Ascending aorta (tissue), 2 donors: ENCODE data around the gene CALN1. TPM values are rescaled to one million over a fixed set of nuclear protein-coding genes. Genes with fewer than 3 reads are reported as not detected.

Experiments
- DNase-seq, 2 donors: peaks; one replicate each; pipeline ENCODE4 v3.0.0-alpha.2; 2019; ENCODE audit warnings: low spot score in 2 of 2
- H3K27ac ChIP-seq, 2 donors: fragments of 200-600 bp; sonication (generic); one replicate each; pipeline ENCODE4 v1.5.1; 2016 to 2017; ENCODE audit warnings: mild to moderate bottlenecking in 1 of 2
- H3K27me3 ChIP-seq: fragments of 200-600 bp; sonication (generic); one replicate; pipeline ENCODE4 v1.5.1; 2017
- H3K36me3 ChIP-seq, 2 donors: fragments of 200-600 bp; sonication (generic); one replicate each; pipeline ENCODE4 v1.5.1; 2016
- H3K4me1 ChIP-seq, 2 donors: fragments of 200-600 bp; sonication (generic); one replicate each; pipeline ENCODE4 v1.5.1; 2016 to 2017; ENCODE audit warnings: mild to moderate bottlenecking in 1 of 2
- H3K4me3 ChIP-seq, 2 donors: fragments of 200-600 bp; sonication (generic); one replicate each; pipeline ENCODE4 v1.5.1; 2016 to 2017; ENCODE audit warnings: mild to moderate bottlenecking in 1 of 2
- H3K9me3 ChIP-seq, 2 donors: fragments of 200-600 bp; sonication (generic); one replicate each; pipeline ENCODE4 v1.5.1; 2016
- CTCF ChIP-seq, 3 experiments: fragments of 200-600 bp in 2 of 3; fragments of 450-650 bp in 1 of 3; sonication (generic) in 2 of 3; IDR thresholded peaks; one replicate each; pipeline ENCODE4 v1.5.1; 2016 to 2019; ENCODE audit warnings: antibody characterized with exemption in 3 of 3, mild to moderate bottlenecking in 1 of 3, moderate library complexity in 1 of 3
- intact Hi-C: fragments of 100-400 bp; cut with DNase I; formaldehyde crosslinking; loops from one replicate; pipeline ENCODE4 v1.15.1; 2023
- total RNA-seq: library from RNA; depleted of rRNA; stranded (reverse); fragments of >200 nt; gene quantifications from one replicate; pipeline ENCODE4 v1.1.0, GENCODE V29; 2016

The CALN1 gene
- total RNA-seq, 1 donor from 2014 or later, result 1.2 TPM

- H3K27ac ChIP-seq, result no peak overlapping the region
- no peak overlapping the region for H3K4me3 ChIP-seq
- H3K9me3 ChIP-seq, result no peaks in the 10 kb centered on the region
- DNase-seq, result no peak
- intact Hi-C loops, result no loop called here
- no peak for TF ChIP-seq CTCF (IDR thresholded peaks at IDR 0.05)
- no peaks in the 10 kb centered on the region for H3K4me1 ChIP-seq
- no peaks in the 10 kb centered on the region for H3K27me3 ChIP-seq
- no peaks in the 10 kb centered on the region for H3K36me3 ChIP-seq
Observed at GRCh38 chr7:72307566-72307965, 104.6 kb downstream of the CALN1 start.

GRCh38 chr7:72298912-72299311, 113.2 kb downstream of the CALN1 start:
- no peak for DNase-seq
- no peak overlapping the region for H3K27ac ChIP-seq
- H3K4me1 ChIP-seq, result no peaks in the 10 kb centered on the region
- H3K27me3 ChIP-seq, result no peaks in the 10 kb centered on the region
- no peak for TF ChIP-seq CTCF (IDR thresholded peaks at IDR 0.05)
- H3K9me3 ChIP-seq, result no peaks in the 10 kb centered on the region
- H3K4me3 ChIP-seq, result no peak overlapping the region
- intact Hi-C loops, result no loop called here
- no peaks in the 10 kb centered on the region for H3K36me3 ChIP-seq

DNA sequence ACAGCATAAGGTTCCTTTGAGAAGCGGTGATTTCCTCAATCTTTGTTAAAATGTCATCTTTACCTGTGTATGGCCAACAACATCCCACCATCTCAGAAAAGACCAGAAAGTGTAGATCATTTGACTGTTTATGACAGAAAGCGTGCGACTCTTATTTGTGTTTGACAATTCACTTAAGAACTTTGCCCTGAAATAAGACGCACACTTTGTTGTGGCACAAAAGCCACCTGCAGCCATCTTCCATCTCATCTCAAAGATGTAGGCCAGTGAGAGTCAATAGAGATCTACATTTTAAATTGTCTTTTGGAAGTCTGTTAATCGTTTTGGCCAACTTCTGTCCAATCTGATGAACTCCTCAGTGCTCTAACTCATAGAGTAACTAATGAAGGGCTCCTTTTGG, 114.0 kb downstream of the CALN1 start:
- Histone ChIP-seq H3K36me3 (no peaks in the 10 kb centered on the region), H3K9me3 (no peaks in the 10 kb centered on the region), H3K27ac (no peak overlapping the region), H3K4me3 (no peak overlapping the region), H3K4me1 (no peaks in the 10 kb centered on the region), H3K27me3 (no peaks in the 10 kb centered on the region)
- no peak for DNase-seq
- intact Hi-C loops, result no loop called here
- TF ChIP-seq CTCF (IDR thresholded peaks at IDR 0.05), result no peak

GRCh38 chr7:72297636-72298035, 114.5 kb downstream of the CALN1 start:
- TF ChIP-seq CTCF (IDR thresholded peaks at IDR 0.05), result no peak
- intact Hi-C loops, result no loop called here
- Histone ChIP-seq H3K4me1 (no peaks in the 10 kb centered on the region), H3K27ac (no peak overlapping the region), H3K27me3 (no peaks in the 10 kb centered on the region), H3K9me3 (no peaks in the 10 kb centered on the region), H3K36me3 (no peaks in the 10 kb centered on the region), H3K4me3 (no peak overlapping the region)
- no peak for DNase-seq

DNA sequence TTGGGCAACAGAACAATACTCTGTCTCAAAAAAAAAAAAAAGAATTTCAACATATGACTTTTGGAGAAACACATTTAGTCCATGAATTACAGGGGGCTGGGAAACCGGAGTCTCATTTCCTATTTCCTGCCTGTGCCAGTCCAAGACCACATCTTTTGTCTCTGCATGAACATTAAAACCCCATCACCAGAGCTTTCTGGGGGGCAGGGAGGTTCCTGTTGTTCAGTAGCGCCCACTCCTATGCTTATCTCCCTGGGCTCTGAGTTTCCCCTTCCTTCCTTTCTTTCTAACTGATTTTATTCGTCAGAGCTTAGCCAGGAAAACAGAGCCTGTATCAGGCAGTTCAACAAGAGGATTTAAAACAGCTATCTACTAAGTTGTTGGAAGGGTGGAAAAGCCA, 119.3 kb downstream of the CALN1 start:
- Histone ChIP-seq H3K4me3 (no peak overlapping the region), H3K27me3 (no peaks in the 10 kb centered on the region), H3K36me3 (no peaks in the 10 kb centered on the region), H3K27ac (no peak overlapping the region), H3K4me1 (no peaks in the 10 kb centered on the region), H3K9me3 (no peaks in the 10 kb centered on the region)
- no peak for DNase-seq
- intact Hi-C loops, result no loop called here
- no peak for TF ChIP-seq CTCF (IDR thresholded peaks at IDR 0.05)

DNA sequence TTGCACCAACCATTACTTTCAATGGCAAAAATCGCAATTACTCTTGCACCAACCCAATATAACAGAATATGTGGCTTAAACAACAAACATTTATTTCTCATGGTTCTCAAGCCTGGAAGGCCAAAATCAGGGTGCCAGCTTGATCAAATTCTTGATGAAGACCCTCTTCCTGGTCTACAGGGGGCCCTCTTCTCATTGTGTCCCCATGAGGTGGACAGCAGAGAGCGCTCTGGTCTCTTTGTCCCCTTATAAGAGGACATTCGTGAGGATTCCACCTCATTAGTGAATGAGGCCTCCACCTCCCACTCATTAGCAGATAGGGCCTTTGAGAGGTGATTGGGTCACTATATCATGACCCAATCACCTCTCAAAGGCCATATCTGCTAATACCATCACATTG, 120.0 kb downstream of the CALN1 start:
- Histone ChIP-seq H3K27me3 (no peaks in the 10 kb centered on the region), H3K36me3 (no peaks in the 10 kb centered on the region), H3K9me3 (no peaks in the 10 kb centered on the region), H3K4me1 (no peaks in the 10 kb centered on the region), H3K27ac (no peak overlapping the region), H3K4me3 (no peak overlapping the region)
- DNase-seq, result no peak
- no peak for TF ChIP-seq CTCF (IDR thresholded peaks at IDR 0.05)
- intact Hi-C loops, result no loop called here
